HG03280 (cell line): ENCODE measurements around the gene CDCP1.
"Not testable (repeated sequence)": the region's sequence is repeated elsewhere in the genome, so short reads cannot be mapped to it uniquely, and the experiment has no call there.

Source experiments
- ATAC-seq: cut with Tn5 transposase; IDR thresholded peaks from one replicate; pipeline ENCODE4 v1.9.1; 2021; ENCODE audit warnings: mild to moderate bottlenecking, moderate library complexity; ENCODE audit not compliant: unreplicated experiment

CDCP1 gene

GRCh38 chr3:45088543-45089358 is 57.4 kb downstream of the CDCP1 start:
- ATAC-seq = no peak

DNA sequence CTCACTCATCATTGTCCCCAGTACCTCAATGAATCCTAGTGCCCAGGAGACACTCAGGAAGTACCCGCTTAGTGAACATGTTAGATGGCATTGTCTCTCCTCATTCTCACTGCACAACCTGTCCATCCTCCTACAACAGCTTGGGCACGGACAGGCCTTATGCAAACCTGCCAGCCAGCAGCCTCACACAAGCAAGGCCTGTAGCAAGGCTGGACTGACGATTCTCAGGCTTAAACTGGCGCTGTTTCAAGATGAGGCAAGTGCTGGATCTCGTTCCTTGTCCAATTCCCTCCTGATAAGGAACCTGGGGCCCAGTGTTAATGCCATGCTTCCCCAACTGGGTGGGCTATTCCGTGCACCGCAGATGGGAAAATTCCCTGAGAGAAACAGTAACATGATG is 59.0 kb downstream of the CDCP1 start:
- ATAC-seq = no peak

DNA sequence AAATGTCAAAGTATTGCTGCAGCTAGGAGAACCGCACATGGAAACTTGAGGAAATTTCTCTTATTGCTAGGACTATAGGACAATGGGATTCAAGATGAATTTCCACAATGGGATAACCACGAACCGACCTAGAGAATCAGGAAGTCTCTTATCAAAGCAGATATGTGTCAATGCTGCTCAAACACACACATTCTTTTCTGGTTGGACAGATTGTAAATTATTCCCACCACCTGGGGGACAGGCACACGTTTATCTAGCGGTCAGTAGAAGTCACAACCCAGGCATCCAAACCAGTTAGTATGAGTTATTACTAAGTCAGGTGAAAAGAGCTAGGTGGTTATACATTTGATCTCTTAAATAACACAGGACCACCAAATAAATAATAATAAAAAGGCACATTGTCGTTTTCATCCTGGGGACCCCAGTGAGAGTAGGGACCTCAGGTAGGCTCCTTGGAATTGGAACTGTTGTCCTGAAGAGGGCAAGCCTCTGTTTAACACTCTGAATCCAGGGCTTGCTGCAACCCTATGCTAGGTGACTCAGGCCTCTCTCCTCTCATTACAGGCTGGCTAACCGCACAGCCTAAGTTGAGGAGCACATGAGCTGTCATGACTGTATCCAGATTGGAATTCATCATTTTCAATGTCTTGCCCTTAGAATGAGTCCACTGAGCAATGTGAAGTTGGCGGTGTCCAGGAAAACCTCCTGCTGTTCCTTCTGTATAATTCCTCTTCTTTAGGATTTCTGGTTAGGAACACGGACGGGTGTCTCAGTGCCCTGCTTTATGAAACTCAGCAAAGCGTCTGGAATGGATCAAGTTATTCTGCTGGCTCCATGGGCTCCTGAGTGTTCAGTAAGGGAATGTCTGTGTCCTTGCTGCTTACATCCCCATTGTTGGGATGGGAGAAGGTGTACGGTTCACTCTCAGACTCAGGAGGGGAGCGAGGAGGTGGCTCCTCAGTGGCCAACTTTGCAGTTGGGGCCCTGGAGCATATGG is 61.1 kb downstream of the CDCP1 start:
- no peak for ATAC-seq

DNA sequence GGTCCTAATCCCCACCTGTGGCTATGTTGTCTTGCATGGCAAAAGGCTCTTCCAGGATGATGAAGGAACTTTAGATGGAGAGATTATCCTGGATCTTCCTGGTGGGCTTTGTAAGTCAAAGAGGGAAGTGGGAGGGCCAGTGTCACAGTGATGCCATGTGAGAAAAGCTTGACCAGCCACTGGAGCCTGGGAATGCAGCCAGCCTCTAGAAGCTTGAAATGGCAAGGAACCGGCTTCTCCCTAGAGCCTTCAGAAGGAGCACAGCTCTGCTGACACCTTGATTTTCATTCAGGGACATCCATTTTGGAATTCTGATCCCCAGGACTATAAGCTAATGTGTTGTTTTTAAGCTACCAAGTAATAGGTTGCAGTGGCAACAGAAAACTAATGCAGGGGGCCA is 61.8 kb downstream of the CDCP1 start:
- no peak for ATAC-seq

DNA sequence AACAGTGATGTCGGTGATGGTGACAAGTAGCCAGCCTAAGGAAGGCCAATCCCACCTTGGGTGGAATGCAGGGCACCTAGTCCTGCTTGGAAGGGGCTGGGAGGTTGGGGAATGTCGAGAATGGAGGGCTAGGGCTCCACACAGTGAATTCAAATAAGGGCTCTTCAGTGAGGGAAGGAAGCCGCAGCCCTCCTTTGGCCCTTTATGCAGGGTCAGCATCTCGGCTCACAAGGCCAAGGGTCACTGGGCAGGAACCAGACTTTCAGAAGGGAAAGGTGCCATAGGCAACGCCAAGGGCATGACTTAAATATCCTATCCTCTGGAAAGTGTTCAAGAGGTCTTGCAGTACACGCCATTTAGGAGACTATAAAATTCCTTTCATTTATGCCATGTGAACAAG is 63.2 kb downstream of the CDCP1 start:
- no peak for ATAC-seq

DNA sequence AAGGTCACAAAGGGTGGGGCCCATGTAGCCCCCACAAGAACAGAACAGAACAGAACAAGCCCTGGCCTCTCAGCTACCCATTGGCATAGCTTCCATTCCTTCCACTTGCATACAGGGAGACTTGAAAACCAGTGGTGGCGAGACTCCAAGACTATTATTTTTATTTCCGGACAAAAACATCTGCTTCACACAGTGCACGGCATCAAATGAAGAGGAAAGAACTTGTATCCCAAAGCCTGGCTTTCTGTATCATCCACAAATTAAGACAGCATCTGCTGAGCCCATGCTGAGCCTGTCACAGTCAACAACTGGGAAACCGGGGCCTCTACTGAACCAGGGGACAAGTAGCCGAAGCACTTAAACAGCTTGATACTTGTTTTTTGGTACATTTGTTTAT is 64.0 kb downstream of the CDCP1 start:
- no peak for ATAC-seq

DNA sequence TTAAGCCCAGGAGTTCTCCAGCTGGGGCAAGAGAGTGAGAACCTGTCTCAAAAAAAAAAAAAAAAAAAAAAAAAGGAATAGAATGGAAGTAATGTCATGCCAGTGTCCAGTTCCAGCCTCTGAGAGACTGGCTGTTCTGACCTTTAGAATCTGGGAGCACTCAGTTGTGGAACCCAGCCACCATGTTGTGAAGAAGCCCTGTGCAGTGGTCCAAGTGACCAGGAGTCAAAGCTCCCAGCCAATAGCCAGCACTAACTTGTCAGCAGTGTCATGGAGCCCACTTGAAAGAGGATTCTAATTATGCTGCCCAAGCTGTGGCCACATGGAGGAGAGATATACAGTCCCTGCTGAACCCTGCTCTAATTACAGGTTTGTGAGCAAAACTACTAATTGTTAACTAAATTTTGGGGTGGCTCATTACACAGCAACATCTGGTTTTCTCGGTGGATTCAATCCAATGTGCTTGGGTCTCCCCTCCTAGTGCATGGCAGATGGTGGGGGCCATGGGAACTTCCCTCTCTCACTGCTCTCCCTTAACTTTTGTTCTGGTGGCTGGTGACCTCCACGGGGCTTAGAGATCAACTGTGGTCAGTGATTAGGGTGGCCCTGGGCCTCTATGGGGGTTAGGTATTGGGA is 64.6 kb downstream of the CDCP1 start:
- ATAC-seq = no peak

GRCh38 chr3:45080824-45081223 is 65.4 kb downstream of the CDCP1 start:
- no peak for ATAC-seq

DNA sequence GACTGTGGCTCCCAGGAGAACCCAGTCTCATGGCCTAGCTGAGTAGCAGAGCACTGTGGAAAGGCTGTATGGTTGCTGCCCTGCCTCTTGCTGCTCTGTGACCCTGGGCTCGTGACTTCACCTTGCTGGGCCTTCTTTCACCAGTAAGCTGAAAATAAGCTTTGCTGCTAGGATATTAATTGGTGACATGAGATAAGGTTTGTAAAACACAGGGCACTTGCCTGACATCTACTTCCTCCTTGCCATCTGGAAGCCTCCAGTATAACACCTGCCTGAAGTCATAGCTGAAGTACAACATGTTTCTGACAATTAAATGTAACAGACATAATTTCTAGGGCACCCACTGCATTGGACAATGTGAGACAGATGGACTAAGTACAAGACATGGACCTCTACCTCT is 66.5 kb downstream of the CDCP1 start:
- ATAC-seq = no peak

- no peak for ATAC-seq
Measured at GRCh38 chr3:45078910-45079522, 67.2 kb downstream of the CDCP1 start.

DNA sequence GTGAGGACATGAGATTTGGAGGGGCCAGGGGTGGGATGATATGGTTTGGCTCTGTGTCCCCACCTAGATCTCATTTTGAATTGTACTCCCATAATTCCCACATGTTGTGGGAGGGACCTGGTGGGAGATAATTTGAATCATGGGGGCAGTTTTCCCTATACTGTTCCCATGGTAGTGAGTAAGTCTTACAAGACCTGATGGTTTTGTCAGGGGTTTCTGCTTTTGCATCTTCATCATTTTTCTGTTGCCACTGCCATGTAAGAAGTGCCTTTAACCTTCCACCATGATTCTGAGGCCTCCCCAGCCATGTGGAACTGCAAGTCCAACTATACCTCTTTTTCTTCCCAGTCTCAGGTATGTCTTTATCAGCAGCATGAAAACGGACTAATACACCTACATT is 67.9 kb downstream of the CDCP1 start:
- ATAC-seq = not testable (repeated sequence)

- no peak for ATAC-seq
Measured at GRCh38 chr3:45075821-45076625, 70.2 kb downstream of the CDCP1 start.

DNA sequence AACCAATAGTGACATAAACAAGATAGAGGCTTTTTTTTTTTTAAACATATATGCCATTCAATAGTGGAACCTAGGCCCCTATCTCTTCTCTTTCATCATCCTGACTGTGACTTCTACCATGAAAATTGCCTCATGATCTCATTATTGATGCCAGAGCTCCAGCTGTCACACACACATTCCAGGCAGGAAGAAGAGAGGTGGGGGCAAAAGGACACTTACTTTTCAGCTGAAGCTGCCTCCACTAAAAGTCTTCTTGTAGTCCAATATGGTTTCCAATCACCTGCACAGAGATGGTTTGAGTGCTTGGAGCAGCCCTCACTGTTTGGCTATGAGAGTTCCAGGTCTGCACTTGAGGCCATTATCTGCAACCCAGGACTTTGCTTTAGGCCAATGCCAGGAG is 75.1 kb downstream of the CDCP1 start:
- ATAC-seq = no peak

DNA sequence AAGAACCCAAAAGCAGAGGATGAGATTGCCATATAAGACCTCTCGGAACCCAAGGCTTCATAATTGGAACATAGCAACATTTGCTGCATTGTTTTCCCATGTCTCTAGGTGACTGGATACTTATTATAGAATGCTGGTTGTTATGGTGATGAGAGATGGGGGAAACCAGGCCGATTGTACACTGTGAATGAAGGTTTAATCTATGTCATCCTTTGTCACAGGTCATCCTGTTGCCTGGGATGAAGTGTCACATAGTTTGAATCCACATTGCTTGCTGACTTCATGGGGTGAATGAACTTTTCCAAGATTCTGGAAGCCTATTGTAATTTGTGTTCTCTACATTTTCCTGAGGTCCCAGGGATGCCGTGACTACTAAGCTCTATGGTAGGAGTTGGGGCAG is 78.2 kb downstream of the CDCP1 start:
- no peak for ATAC-seq

DNA sequence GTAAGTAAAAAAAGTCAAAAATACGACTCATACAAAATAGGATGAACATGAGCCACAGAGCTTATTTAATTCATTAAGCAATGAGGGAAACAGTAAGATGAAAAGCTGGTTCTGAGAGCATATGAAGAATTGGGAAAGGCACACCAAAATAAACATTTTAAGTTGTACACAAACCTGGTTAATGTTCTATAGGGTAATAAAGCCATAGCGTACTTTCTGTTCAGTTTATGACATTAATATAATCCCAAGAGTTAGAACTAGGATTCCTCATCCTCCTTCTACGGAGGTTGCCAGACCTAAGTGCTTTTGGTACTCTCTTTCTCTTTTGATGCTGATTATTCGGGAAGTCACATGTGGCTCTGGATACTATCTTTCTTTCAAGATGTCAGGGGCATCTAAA is 78.7 kb downstream of the CDCP1 start:
- no peak for ATAC-seq

DNA sequence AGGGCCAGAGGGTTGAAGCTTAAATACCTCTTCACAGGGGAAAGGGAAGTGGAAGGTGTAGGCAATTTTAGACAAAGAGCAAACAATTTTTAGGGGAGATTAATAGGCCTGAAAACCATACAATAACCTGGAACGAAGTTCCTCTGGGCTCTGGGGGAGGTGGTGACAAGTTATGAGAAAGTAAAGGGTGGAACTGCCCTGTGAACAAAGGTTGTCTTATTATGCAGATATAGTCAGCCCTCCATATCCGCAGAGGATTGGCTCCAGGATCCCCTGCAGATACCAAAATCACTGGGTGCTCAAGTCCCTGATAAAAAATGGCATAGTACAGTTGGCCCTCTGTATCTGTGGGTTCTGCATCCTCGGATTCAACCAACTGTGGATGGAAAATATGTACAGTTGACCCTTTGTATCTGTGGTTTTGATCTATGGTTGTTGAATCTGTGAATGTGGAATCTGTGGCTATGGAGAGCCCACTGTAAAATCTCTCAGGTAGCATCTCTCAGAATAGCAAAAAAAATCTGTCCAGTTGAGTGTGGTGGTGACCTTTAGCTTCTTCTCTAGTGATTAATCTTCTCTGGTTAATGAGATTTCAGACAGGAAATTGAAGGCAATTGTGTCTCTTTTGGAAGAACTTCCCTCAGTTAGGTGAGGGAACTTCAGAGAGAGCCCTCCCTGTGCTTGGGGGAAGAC is 79.9 kb downstream of the CDCP1 start:
- no peak for ATAC-seq

DNA sequence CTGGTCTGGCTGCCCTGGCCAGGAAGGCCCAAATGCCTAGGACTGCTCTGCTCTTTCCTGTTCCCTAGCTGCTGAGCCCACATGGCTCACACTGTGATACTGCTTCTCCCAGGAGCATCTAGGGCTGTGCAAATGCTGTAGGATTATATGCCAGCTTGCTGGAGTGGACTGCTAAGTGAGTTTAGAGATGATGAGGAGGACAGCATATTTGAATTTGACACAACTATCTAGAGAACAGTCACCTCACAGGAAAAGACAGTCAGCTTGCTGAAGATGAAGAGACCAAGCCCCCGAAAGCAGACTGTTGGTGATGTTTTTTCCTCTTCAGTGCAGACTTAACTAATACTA is 80.8 kb downstream of the CDCP1 start:
- no peak for ATAC-seq

- no peak for ATAC-seq
Measured at GRCh38 chr3:45064512-45065372, 81.4 kb downstream of the CDCP1 start.

- no peak for ATAC-seq
Measured at GRCh38 chr3:45062697-45063070, 83.5 kb downstream of the CDCP1 start.
